SHP77 (cell line): ENCODE results near the gene CRISPLD2.

Experiments used
- DNase-seq, 2 experiments: peaks; one replicate each; lab custom pipeline; 2025; lab: John Stamatoyannopoulos, UW

Gene CRISPLD2, protein sequence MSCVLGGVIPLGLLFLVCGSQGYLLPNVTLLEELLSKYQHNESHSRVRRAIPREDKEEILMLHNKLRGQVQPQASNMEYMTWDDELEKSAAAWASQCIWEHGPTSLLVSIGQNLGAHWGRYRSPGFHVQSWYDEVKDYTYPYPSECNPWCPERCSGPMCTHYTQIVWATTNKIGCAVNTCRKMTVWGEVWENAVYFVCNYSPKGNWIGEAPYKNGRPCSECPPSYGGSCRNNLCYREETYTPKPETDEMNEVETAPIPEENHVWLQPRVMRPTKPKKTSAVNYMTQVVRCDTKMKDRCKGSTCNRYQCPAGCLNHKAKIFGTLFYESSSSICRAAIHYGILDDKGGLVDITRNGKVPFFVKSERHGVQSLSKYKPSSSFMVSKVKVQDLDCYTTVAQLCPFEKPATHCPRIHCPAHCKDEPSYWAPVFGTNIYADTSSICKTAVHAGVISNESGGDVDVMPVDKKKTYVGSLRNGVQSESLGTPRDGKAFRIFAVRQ

GRCh38 chr16:84819644-84820304 is at the start of gene CRISPLD2:
Gene CRISPLD2 (plus strand): TSS chr16:84819985. CDS start chr16:84838496, 18,511 bp downstream.
- DNase-seq, result peak; percentile 87 to 97

- no peak for DNase-seq
These were observed 46.5 kb upstream of the CRISPLD2 start for GRCh38 chr16:84773312-84773711.

DNA sequence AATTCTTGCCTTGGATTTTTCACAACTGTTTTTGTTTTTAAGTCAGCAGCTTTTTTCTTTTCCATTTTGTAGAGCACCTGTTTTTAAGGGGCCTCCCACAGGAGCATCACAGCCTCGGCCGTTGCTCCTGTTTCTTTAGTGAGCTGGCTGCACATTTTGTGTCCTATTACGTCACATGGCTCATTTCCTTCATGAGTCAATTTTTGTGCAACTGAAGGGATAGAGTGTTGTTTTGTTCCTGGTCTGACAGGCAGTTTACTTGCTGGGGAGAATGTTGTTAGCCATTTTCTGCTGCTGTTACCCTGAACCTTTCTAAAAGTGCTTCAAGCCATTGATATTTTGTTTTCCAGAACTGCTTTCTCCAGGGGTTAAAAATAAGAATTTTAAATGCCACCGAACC is 45.0 kb upstream of the CRISPLD2 start:
- DNase-seq, result no peak

DNA sequence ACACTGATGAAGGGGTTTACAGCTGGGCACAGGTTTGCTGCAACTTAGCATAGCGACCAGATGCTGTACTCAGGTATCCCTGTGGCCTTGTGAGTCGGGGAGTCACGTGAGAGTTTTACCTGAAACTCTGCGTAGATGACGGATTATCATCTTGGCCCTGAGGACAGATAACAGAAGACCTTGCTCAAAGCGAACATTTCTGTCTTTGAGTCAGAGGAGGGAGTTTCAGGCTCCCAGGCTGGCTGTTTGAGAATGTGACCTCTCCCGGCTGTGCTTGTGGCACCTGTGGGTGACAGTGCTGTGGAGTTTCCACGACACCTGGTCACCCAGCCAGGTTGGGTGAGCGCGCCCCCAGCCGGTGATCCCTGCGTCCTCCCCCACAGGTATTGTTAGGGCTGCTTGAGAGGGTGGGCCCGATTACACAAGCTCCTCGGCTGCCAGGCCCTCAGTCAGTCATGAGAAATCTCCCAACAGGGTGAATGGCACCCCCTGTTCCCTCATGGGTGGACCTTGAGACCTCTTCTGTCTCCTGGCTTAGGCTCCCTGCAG is 44.4 kb upstream of the CRISPLD2 start:
- DNase-seq, result no peak

- DNase-seq, result no peak
These were observed 42.4 kb upstream of the CRISPLD2 start for GRCh38 chr16:84777435-84777834.

GRCh38 chr16:84778720-84779119 is 41.1 kb upstream of the CRISPLD2 start:
- no peak for DNase-seq

DNA sequence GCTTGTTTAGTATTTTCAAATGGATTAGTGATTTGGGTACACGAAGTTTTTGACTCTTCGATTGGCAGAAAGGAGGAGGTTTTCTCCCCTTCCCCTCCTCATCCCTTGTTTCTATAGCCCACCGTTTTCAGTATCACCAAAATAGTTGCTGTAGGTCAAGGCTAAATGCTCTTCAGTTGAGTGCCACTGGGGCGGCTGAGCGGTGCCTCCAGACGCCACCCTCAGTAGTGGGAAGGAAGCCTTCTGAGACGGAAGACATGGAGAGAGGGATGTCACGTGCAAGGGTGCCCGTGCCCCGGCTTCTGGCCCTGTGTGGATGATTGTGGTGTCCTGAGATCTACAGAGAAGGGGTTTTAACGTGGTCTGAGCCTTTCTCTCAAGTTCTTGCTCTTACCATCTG is 39.7 kb upstream of the CRISPLD2 start:
- no peak for DNase-seq

GRCh38 chr16:84780544-84781376 is 39.0 kb upstream of the CRISPLD2 start:
- DNase-seq, result no peak

DNA sequence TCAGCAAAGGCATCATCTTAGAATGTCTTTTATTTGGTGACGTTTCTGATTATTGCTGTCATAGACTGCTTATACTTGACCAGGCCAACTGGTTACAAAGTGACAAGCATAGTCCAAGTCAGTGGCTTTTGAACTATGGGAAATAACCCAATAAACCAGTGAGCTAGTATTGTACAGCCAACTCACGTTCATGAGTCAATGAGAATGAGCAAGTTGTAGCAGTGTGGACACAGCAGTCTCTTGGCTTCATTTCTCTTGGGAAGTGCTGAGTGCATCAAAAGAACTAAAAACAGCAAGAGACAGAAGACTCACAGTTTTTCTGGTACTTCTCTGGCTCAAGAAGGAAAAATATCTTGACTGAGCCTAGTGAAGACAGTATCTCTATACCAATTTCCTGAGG is 36.9 kb upstream of the CRISPLD2 start:
- no peak for DNase-seq

- peak; percentile 86 to 89 for DNase-seq
These were observed 33.8 kb upstream of the CRISPLD2 start for GRCh38 chr16:84785843-84786581.

DNA sequence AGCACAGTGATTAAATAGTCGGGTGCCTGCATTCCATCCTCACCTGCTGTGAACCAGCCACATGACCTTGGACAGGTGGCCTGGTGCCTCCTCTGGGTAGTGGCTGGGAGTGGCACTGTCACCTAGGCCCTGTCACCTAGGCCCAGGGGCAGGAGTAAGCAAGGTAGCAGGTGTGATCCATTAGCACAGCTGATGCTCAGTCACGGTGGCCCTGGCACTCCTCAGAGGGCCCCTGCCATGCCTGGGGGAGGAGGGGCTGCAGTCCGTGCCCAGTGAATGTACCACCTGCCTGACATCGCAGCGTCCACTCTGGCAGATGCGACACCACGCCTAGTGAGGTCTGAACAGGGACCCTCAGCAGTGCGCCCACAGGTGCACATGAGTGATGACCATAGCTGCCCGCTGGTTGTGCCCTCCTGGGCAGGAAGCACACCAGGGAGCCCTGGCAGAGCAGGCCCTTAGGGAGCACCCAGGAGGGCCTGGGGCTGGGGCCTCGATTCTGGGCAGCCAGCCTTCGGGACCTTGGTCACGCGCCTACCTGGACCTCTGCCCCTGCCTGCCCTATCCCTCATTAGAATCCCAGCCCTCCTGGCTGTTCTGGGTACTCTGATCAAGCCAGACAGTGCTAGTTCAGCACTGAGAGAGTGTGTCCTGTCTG is 33.1 kb upstream of the CRISPLD2 start:
- DNase-seq, result peak in 1 of 2 experiments; percentile 64

- no peak for DNase-seq
These were observed 32.5 kb upstream of the CRISPLD2 start for GRCh38 chr16:84787263-84787622.

- DNase-seq, result no peak
These were observed 30.8 kb upstream of the CRISPLD2 start for GRCh38 chr16:84788920-84789391.

DNA sequence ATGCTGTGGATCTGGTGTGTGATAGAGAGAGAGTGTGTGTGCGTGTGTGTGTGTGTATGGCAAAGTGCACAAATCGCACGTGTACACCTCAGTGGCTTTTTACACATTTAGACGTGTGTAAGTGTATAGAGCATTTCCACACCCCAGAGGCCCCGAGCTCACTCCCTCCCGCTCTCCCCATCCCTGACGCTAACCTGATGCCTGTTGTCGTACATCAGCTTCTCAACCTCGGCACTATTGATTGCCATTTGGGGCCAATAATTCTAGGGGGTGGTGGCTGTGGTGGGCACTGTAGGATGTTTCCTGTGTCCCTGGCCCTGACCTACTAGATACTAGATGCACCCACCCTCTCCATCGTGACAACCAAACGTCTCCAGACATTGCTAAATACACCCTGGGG is 30.4 kb upstream of the CRISPLD2 start:
- no peak for DNase-seq

DNA sequence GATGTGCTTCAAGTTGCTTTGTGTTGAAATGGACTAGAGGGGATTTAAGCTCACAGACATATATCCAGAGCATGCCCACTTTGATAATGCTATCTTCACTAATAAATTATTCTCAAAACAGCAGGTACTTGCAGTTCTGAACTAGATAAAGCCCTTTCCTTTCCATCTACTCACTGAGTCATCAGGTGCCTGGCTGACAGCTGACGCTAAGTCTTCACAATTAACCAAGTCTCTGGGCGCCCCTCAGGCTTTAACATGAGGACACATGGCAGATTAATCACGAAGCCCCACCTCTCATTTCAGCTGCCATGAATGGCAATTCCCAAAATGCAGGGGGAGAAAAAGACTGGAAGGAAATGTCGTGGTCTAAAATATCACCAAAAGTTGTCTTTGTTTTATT is 29.5 kb upstream of the CRISPLD2 start:
- no peak for DNase-seq

GRCh38 chr16:84791088-84791487 is 28.7 kb upstream of the CRISPLD2 start:
- no peak for DNase-seq

DNA sequence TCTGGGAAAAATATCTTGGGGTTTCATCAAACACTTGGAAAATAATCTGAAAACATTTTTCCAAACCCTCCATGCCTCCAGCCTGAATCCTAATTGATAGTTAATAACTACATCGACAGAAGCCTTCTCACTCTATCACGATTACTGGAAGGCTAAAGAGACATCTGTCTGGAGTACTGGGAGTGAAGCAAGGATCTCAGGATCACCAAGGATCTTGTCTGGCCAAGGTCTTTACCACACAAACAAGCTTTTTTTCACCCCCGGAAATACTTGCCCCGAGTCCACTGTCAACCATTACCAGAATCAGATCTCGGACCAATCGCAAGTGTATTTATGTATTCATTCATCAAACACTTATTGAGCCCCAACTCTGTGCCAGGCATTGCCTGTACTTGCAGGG is 28.3 kb upstream of the CRISPLD2 start:
- DNase-seq, result no peak

GRCh38 chr16:84794186-84794585 is 25.6 kb upstream of the CRISPLD2 start:
- no peak for DNase-seq

DNA sequence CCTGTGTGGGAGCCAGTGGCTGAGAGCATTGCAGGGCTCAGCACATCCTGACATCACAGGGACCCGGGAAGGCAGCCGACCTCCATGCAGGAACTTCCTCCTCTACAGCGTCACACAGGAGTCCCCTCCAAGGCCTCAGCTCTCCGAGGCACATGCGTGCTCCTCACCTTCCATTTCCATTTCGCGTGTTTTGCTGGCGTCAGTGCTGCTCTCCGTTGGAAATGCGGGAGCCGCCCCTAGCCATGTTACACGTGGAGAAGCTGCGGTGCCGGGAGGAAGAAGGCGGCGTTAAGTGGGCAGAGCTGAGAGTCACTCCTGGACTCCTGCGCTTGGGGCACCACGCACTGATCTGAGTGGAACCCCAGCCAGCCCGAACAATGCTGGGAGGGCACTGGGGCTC is 25.2 kb upstream of the CRISPLD2 start:
- DNase-seq, result no peak

GRCh38 chr16:84795329-84796053 is 24.3 kb upstream of the CRISPLD2 start:
- DNase-seq, result peak; percentile 29 to 30
